ENCODE measurements around the gene AKAP17A. TPM values are rescaled to one million over a fixed set of nuclear protein-coding genes. Genes with fewer than 3 reads are reported as not detected.

AKAP17A gene
- total and polyA plus RNA-seq, 9 of the 15 experiments (the other 6 are each of a cell fraction or from before 2014, with no cell fraction given), result 1.2 to 29.5 (median 8.2) TPM

- no peaks in the 10 kb centered on the region for H3K36me3 ChIP-seq (ENCODE audit: control insufficient read depth, insufficient read depth, low read length)
- H3K4me1 ChIP-seq (replicated peaks in 1 of 2; ENCODE audit: control insufficient read depth in 2 of 2, insufficient read depth in 2 of 2, low read length in 2 of 2), result no peaks in the 10 kb centered on the region
- H3K9me3 ChIP-seq (replicated peaks; ENCODE audit: control insufficient read depth, insufficient read depth, low read depth, low read length), result no peaks in the 10 kb centered on the region
- POLR2A ChIA-PET, result no interaction called here
- no peaks in the 10 kb centered on the region for H3K9me1 ChIP-seq (ENCODE audit: control insufficient read depth, insufficient read depth, low read length)
- no peak overlapping the region for H3K4me2 ChIP-seq (ENCODE audit: insufficient read depth, low read length)
- WGBS (ENCODE audit: insufficient coverage, low coverage, missing lambda C conversion rate), result 9% methylated on average over 16 of the region's 19 CpGs
- no peak overlapping the region for H3K27ac ChIP-seq (ENCODE audit: extremely low read depth, low read depth, low read length)
- no peak overlapping the region for H2AFZ ChIP-seq (ENCODE audit: low read depth, low read length)
- intact Hi-C loops (cut with micrococcal nuclease), result no loop called here
- peaks cover 2 to 23% of the 10 kb centered on the region in 2 experiments; a peak in 3 of 5 replicates for H3K27me3 ChIP-seq (ENCODE audit: control insufficient read depth in 2 of 2, insufficient read depth in 2 of 2, low read length in 2 of 2)
- no peak overlapping the region for H3K4me3 ChIP-seq
- TF ChIP-seq, protein P1, sequence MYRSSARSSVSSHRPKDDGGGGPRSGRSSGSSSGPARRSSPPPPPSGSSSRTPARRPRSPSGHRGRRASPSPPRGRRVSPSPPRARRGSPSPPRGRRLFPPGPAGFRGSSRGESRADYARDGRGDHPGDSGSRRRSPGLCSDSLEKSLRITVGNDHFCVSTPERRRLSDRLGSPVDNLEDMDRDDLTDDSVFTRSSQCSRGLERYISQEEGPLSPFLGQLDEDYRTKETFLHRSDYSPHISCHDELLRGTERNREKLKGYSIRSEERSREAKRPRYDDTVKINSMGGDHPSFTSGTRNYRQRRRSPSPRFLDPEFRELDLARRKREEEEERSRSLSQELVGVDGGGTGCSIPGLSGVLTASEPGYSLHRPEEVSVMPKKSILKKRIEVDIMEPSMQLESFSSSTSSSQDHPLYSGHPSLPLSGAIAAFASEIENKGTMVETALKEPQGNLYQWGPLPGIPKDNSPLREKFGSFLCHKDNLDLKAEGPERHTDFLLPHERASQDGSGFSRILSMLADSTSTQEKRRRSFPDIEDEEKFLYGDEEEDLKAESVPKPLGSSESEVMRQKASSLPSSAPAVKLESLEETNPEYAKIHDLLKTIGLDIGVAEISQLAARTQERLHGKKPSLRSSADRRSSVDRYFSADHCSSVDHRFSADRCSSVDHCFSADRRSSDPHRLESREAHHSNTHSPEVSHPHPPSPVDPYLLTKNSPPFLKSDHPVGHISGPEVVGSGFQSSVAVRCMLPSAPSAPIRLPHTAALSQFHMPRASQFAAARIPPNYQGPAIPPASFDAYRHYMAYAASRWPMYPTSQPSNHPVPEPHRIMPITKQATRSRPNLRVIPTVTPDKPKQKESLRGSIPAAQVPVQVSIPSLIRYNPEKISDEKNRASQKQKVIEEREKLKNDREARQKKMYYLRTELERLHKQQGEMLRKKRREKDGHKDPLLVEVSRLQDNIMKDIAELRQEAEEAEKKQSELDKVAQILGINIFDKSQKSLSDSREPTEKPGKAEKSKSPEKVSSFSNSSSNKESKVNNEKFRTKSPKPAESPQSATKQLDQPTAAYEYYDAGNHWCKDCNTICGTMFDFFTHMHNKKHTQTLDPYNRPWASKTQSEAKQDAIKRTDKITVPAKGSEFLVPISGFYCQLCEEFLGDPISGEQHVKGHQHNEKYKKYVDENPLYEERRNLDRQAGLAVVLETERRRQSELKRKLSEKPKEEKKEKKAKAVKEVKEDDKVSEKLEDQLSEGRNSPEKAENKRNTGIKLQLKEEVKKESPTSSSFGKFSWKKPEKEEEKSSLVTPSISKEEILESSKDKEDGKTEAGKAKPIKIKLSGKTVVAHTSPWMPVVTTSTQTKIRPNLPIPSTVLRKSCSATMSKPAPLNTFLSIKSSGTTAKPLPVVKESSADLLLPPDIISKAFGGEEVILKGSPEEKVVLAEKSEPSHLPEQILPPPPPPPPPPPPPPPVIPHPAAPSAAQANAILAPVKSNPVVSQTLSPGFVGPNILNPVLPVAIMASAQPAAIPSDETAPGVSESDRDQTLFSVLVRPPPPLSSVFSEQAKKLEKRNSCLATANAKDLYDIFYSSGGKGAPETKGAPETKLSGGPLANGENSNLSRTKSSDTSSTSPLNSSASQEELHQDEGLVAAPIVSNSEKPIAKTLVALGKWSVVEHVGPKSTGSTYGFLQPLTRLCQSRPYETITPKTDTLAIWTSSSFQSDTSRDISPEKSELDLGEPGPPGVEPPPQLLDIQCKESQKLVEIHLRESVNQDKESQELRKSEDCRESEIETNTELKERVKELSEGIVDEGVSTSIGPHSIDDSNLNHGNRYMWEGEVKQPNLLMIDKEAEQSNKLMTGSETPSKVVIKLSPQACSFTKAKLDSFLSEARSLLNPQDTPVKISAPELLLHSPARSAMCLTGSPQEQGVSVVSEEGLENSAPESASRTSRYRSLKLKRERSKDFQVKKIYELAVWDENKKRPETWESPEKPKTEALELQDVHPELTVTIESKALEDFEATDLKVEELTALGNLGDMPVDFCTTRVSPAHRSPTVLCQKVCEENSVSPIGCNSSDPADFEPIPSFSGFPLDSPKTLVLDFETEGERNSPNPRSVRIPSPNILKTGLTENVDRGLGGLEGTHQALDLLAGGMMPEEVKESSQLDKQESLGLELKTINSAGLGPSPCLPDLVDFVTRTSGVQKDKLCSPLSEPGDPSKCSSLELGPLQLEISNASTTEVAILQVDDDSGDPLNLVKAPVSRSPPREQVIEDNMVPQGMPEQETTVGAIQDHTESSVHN (IDR thresholded peaks at IDR 0.05; ENCODE audit: borderline replicate concordance in 1 of 2, low read depth in 1 of 2), result no peak
- TF ChIP-seq ZNF507 (tag; conservative IDR thresholded peaks at IDR 0.05) (no peak), ZNF143 (CRISPR knock-in tag; IDR thresholded peaks at IDR 0.05) (no peak), PCBP2 (IDR thresholded peaks at IDR 0.05; ENCODE audit: low read depth, low read length, poor library complexity, severe bottlenecking) (no peak), EZH2 (IDR thresholded peaks at IDR 0.05; ENCODE audit: borderline replicate concordance, low read depth, low read length) (no peak), MEIS2 (IDR thresholded peaks at IDR 0.05; ENCODE audit: partially characterized antibody) (no peak), CCAR2 (IDR thresholded peaks at IDR 0.05; ENCODE audit: low read depth, low read length) (no peak)
- TF ChIP-seq, protein P2, sequence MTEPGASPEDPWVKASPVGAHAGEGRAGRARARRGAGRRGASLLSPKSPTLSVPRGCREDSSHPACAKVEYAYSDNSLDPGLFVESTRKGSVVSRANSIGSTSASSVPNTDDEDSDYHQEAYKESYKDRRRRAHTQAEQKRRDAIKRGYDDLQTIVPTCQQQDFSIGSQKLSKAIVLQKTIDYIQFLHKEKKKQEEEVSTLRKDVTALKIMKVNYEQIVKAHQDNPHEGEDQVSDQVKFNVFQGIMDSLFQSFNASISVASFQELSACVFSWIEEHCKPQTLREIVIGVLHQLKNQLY (CRISPR knock-in tag; conservative IDR thresholded peaks at IDR 0.05), result no peak
- no peak overlapping the region for H3K9ac ChIP-seq (ENCODE audit: insufficient read depth in 1 of 2, low read depth in 2 of 2, low read length in 2 of 2)
- in situ Hi-C loops (cut with MboI), result no loop called here
- CTCF ChIA-PET (ENCODE audit: low intra/inter-chr PET ratio), result no interaction called here
- H4K20me1 ChIP-seq (replicated peaks; ENCODE audit: control insufficient read depth, insufficient read depth, low read length), result no peaks in the 10 kb centered on the region
- FAIRE-seq (no peak), ATAC-seq (no peak), DNase-seq (ENCODE audit: extremely low read depth in 1 of 4, low spot score in 3 of 4) (no peak)
- no TSS peak for BruUV-seq (replicated peaks)
- no peaks in the 10 kb centered on the region for H3K79me2 ChIP-seq (ENCODE audit: control insufficient read depth, insufficient read depth, low read length)
Measured at GRCh38 chrX:1554469-1555210, 36.8 kb upstream of the AKAP17A start.
